ENCODE results near the gene PRRC2B. TPM values are rescaled to one million over a fixed set of nuclear protein-coding genes. Genes with fewer than 3 reads are reported as not detected.

The PRRC2B gene
- total RNA-seq, 2 donors from 2014 or later: 127 to 131 TPM

DNA sequence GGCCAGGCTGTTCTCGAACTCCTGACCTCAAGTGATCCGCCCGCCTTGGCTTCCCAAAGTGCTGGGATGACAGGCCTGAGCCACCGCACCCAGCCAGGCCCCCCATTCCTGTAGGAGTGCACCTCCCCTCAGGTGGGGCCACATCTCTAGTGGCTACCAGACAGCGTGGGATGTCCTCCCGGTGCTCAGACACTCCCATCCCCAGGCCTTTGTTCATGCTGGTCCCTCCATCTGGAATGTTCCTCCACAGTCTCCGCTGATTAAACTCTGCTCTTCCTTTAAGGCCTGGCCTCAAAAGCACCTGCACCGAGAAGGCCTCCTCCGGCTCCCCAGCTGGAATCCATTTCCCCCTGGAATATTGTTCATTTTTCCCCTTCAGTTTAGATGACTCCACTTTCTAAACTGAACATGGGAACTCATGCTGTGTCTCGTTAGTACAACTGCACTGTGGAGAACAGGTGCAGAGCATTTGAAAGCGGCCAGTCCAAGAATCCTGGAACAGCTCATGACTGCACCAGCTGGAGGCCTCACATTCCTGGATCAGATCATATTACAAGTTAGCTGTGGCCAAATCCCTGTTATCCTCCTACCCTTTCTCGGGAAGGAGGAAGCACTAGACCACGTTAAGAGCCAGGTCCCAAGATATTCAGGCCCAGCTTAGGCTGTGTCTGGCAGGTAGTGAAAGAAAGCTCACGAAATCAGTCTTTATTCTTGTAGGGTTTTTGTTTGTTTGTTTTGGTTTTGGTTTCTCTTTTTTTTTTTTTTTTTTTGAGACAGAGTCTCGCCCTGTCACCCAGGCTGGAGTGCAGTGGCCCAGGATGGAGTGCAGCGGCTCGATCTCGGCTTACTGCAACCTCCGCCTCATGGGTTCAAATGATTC is 10.8 kb upstream of the PRRC2B start:
- Histone ChIP-seq H3K4me3 (no peak overlapping the region), H3K9ac (ENCODE audit: low read depth in 2 of 2, low read length in 2 of 2) (peak overlapping the region in 1 of 2 donors; percentile 12), H3K4me1 (no peaks in the 10 kb centered on the region), H3K36me3 (no peaks in the 10 kb centered on the region), H3K27me3 (no peaks in the 10 kb centered on the region), H3K9me3 (no peaks in the 10 kb centered on the region), H3K27ac (peak overlapping the region; percentile 25)
- intact Hi-C loops (cut with DNase I): no loop called here
- TF ChIP-seq, protein P1, sequence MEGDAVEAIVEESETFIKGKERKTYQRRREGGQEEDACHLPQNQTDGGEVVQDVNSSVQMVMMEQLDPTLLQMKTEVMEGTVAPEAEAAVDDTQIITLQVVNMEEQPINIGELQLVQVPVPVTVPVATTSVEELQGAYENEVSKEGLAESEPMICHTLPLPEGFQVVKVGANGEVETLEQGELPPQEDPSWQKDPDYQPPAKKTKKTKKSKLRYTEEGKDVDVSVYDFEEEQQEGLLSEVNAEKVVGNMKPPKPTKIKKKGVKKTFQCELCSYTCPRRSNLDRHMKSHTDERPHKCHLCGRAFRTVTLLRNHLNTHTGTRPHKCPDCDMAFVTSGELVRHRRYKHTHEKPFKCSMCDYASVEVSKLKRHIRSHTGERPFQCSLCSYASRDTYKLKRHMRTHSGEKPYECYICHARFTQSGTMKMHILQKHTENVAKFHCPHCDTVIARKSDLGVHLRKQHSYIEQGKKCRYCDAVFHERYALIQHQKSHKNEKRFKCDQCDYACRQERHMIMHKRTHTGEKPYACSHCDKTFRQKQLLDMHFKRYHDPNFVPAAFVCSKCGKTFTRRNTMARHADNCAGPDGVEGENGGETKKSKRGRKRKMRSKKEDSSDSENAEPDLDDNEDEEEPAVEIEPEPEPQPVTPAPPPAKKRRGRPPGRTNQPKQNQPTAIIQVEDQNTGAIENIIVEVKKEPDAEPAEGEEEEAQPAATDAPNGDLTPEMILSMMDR (IDR thresholded peaks at IDR 0.05): no peak
- DNase-seq: no peak

DNA sequence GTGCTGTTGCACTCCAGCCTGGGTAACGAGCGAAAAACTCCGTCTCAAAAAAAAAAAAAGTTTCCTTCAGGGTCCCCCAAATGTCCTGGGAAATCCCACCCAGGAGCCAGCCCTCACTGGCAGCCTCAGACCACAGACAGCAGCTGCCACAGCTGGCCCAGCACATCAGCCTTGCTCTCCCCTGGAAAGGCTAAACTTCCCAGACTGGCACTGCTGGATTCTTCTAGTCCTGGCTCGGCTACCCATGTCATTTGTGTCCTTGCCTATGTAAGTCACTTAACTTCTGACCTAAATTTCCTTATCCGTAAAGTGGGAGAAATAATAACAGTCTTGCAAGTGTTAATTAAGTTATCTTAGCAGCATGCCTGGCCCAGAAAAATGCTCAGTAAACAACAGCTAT is 8.6 kb upstream of the PRRC2B start:
- no peaks in the 10 kb centered on the region for H3K9me3 ChIP-seq
- TF ChIP-seq, protein P1 (IDR thresholded peaks at IDR 0.05): no peak
- intact Hi-C loops (cut with DNase I): no loop called here
- H3K4me1 ChIP-seq: no peaks in the 10 kb centered on the region
- H3K9ac ChIP-seq (ENCODE audit: low read depth in 2 of 2, low read length in 2 of 2): no peak overlapping the region
- no peaks in the 10 kb centered on the region for H3K36me3 ChIP-seq
- H3K4me3 ChIP-seq: no peak overlapping the region
- no peak for DNase-seq
- H3K27ac ChIP-seq: no peak overlapping the region
- no peaks in the 10 kb centered on the region for H3K27me3 ChIP-seq

- intact Hi-C loops (cut with DNase I): no loop called here
- H3K4me3 ChIP-seq: no peak overlapping the region
- H3K27ac ChIP-seq: no peak overlapping the region
- no peaks in the 10 kb centered on the region for H3K27me3 ChIP-seq
- no peaks in the 10 kb centered on the region for H3K4me1 ChIP-seq
- H3K9ac ChIP-seq (ENCODE audit: low read depth in 2 of 2, low read length in 2 of 2): no peak overlapping the region
- no peaks in the 10 kb centered on the region for H3K36me3 ChIP-seq
- DNase-seq: no peak
- TF ChIP-seq, protein P1 (IDR thresholded peaks at IDR 0.05): no peak
- no peaks in the 10 kb centered on the region for H3K9me3 ChIP-seq
Measured at GRCh38 chr9:131386281-131386680, 7.6 kb upstream of the PRRC2B start.

GRCh38 chr9:131387394-131387793 is 6.5 kb upstream of the PRRC2B start:
- H3K9me3 ChIP-seq: no peaks in the 10 kb centered on the region
- H3K27ac ChIP-seq: no peak overlapping the region
- no peak for DNase-seq
- no peak overlapping the region for H3K9ac ChIP-seq (ENCODE audit: low read depth in 2 of 2, low read length in 2 of 2)
- intact Hi-C loops (cut with DNase I): no loop called here
- no peaks in the 10 kb centered on the region for H3K36me3 ChIP-seq
- TF ChIP-seq, protein P1 (IDR thresholded peaks at IDR 0.05): no peak
- H3K4me3 ChIP-seq: no peak overlapping the region
- no peaks in the 10 kb centered on the region for H3K27me3 ChIP-seq
- H3K4me1 ChIP-seq: no peaks in the 10 kb centered on the region

GRCh38 chr9:131391020-131391419 is 2.9 kb upstream of the PRRC2B start:
- no peaks in the 10 kb centered on the region for H3K27me3 ChIP-seq
- TF ChIP-seq, protein P1 (IDR thresholded peaks at IDR 0.05): no peak
- H3K36me3 ChIP-seq: no peaks in the 10 kb centered on the region
- H3K4me3 ChIP-seq: no peak overlapping the region
- no peak overlapping the region for H3K9ac ChIP-seq (ENCODE audit: low read depth in 2 of 2, low read length in 2 of 2)
- peaks cover under 1% of the 10 kb centered on the region for H3K4me1 ChIP-seq
- H3K9me3 ChIP-seq: no peaks in the 10 kb centered on the region
- intact Hi-C loops (cut with DNase I): no loop called here
- H3K27ac ChIP-seq: no peak overlapping the region
- DNase-seq: no peak
